ENCODE data around the gene NCOA1.

The NCOA1 gene

DNA sequence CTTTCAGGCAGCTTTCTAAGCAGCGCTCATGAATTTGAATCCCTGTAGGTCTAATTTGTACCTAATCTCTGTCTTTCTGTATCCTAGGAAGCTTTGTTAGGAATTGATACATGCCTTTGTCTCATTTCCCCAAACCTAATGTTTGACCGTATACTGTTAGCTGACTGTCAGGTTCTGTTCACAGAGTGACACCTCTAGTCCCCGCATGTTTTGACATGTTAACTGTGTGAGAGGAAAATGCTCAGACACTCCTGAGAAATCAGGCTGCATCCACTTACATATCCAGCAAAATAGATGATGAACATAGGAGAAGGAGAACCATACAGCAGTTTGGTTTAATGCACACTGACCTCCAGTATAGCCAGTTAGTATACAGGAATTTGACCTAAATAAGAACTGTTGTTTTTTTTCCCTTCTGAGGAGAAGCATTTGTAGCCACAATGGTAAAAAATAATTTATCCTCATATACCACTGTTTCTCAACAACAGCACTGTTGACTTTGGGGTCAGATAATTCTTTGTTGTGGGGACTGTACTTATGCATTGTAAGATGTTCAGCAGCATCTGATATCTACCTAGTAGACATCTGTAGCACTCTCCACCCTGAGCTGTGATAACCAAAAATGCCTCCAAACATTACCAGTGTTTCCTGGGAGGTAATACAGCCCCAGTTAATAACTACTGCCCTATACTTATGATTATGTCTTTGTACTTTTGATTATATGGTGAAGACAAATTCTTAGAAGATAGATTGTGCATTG lies 130.9 kb downstream of the NCOA1 start:
- DNase-seq (ENCODE audit: low read depth in 1 of 2, low spot score in 1 of 2) = no peak

DNA sequence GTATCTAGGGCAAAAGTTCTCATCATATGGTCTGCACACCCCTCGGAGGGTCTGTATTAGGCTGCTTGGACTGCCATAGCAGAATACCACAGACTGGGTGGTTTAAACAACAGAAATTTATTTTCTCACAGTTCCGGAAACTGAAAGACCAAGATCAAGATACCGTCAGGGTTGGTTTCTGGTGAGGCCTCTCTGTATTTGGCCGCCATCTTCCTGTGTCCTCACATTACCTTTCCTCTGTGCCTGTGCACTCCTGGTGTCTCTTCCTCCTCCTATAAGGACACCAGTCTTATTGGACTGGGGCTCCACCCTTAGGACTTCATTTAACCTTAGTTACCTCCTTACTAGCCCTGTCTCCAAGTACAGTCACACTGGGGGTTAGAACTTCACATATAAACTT lies 132.5 kb downstream of the NCOA1 start:
- DNase-seq (ENCODE audit: low read depth in 1 of 2, low spot score in 1 of 2) = no peak

DNA sequence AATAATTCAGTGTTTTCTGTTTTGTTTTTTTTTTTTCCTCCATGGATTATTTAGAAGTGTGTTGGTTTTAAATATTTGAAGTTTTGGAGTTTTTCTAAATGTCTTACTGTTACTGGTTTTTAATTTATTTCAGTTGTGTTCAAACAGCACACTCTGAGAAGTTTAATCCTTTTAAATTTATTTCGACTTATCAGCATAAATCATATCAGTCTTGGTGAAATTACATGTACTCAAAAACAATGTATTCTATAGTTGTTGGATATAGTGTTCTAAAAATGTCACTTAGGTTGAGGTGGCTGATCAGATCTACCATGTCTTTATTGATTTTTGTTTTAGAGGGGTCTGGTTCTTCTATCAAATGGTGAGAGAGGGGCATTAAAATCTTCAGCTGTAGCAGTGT lies 134.7 kb downstream of the NCOA1 start:
- DNase-seq (ENCODE audit: low read depth in 1 of 2, low spot score in 1 of 2) = no peak

DNA sequence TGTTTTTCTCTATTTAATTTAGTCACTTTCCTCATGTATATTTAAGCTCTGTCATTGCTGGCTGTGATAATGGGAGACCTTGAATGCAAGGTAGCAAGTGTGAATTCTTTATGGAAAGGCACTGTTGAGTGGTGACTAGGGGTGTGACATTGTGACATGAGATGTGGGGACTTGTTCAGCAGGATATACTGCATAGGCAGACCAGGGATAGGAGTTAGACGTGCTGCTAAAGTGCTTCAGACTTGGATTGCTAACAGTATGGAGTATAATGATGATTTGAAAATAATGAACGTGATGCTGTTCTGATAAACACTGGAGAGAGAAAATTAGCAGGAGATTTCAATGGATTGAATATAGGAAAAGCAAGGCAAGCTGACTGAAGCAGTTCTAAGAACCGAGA lies 135.1 kb downstream of the NCOA1 start:
- no peak for DNase-seq (ENCODE audit: low read depth in 1 of 2, low spot score in 1 of 2)

DNA sequence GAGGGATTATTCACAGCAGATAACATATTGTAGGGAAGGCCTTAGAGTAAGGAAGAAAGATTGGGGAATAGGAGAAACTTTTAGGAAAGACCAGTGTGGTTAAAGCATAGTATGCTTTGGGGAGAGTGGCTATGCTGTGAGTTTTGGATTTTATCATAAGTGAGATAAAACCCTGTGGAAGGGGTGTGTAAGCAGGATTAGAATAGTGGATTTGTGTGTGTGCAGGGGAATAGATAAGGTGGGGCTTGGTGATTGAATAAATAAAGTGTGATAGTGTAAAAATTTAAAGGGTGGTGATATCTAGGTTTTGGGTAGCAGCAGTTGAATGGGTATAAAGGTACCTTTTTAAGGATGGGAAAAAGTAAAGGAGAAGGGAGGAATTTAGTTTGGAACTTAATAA lies 137.7 kb downstream of the NCOA1 start:
- no peak for DNase-seq (ENCODE audit: low read depth in 1 of 2, low spot score in 1 of 2)

DNA sequence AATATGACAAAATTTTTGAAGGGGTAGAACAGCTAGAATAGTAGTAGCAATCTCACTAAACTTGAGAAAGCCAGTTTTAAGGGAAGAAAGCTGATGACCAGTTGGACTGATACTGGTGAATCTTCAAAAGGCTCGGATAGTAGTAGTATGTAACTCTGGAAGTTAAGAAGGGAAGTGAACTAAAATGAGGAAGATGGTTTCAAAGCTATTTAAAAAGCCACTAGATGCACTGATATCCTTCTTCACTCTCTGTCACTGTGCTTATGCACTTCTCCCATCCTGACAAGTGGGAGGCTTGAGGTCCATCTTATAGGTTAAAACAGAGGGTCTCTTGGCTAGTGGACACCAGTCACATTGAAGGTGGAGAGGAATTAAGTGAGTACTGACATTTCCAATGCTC lies 141.1 kb downstream of the NCOA1 start:
- DNase-seq (ENCODE audit: low read depth in 1 of 2, low spot score in 1 of 2) = no peak

DNA sequence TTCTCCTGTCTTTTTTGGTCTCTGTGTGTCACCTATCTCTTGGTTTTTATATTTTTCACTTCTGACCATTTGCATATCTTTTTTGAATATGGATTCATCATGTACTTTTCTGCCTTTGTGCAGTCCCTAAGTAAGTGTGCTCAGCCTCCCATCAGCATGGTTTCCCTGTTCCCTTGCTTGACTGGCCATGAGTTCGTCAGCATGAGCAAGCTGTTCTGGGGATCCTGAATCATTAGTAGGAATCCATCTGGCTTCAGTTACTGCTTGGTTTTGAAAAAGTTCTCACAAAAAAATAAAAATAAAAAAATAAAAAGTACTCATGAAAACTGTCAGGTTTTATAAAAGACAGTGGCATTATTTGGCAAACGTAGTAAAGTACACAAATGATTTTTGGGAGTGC lies 144.1 kb downstream of the NCOA1 start:
- no peak for DNase-seq (ENCODE audit: low read depth in 1 of 2, low spot score in 1 of 2)

DNA sequence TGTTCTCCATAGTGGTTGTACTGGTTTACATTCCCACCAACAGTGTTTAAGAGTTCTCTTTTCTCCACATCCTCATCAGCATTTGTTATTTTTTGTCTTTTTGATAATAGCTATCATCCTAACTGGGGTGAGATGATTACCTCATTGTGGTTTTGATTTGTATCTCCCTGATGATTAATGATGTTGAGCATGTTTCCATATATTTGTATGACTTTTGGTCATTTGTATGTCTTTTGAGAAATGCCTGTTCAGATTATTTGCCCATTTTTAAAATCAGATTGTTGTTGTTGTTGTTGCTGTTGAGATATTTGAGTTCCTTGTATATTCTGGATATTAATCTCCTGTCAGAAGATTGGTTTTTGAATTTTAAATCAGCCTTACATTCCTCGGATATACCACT lies 147.5 kb downstream of the NCOA1 start:
- DNase-seq (ENCODE audit: low read depth in 1 of 2, low spot score in 1 of 2) = no peak

DNA sequence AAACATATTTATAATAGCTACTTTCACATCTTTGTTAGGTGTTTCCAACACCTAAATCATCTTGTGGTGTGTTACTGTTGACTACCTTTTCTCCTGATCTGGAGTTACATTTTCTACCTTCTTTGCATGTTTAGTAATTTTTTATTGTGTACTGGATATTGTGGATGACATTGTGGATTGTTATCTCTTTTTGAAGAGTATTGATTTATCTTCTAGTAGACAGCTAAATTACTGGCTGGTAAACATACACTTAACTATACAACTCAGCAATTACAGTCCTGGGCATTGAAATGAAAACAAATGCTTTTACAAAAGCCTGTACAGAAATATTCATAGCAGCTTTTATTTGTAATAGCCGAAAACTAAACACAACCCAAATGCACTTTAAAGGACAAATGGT lies 151.3 kb downstream of the NCOA1 start:
- no peak for DNase-seq (ENCODE audit: low read depth in 1 of 2, low spot score in 1 of 2)

DNA sequence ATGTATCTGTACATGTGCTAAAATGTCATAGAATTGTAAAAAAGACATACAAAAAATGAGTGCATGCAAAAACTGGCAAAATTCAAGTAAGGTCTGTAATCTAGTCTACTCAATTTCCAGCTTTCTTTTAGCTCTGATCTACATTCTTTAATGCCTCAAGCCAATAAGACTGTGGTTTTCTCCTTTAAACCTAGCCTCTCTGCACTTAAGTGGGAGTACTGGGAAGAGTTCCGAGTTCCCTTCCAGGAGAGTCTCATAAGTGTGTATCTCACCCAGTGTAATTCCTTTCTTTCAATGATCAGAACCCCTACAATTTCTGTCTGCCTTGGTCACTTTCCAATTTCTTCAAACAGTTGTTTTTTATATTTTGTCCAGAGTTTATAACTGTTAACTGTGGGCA lies 152.0 kb downstream of the NCOA1 start:
- DNase-seq (ENCODE audit: low read depth in 1 of 2, low spot score in 1 of 2) = no peak

DNA sequence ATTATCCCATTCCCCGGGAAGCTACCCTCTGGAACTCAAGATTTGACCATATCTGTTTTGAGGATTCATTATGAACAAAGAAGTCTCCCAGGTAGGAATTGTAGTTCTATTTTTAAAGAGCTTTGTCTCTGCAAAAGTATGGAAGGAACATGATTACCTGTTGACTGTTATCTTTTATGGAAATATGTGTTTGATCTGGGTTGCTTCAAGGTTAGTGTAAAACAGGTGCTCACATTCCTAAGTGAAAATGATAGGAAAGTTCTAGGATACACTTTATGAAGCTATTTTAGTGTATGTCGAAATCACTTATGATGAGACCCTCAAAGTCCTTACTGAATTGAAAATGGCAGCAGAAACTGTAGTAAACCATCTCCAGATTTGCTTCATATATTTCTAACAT lies 153.0 kb downstream of the NCOA1 start:
- DNase-seq (ENCODE audit: low read depth in 1 of 2, low spot score in 1 of 2) = no peak

DNA sequence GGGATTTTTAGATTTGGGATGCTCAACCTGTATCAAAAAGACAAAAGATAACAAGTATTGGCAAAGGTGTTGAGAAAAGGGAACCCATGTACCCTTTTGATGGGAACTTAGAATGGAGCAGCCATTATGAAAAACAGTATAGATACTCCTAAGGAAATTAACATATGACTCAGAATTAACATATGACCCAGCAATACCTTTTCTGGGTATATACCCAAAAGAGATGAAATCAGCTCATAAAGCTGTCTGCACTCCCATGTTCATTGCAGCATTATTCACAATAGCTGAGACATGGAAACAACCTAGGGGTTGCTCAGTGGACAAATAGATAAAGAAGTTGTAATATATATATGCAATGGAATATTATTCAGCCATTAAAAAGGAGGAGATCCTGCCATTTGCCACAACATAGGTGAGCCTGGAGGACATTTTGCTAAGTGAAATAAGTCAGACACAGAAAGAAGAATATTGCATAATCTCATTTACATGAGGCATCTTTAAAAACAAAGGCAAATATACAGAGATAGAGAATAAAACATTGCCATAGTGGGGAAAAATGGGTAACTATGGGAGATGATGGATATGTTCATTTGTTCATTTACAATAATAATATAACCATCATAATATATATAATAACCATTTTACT lies 160.1 kb downstream of the NCOA1 start:
- DNase-seq (ENCODE audit: low read depth in 1 of 2, low spot score in 1 of 2) = no peak

DNA sequence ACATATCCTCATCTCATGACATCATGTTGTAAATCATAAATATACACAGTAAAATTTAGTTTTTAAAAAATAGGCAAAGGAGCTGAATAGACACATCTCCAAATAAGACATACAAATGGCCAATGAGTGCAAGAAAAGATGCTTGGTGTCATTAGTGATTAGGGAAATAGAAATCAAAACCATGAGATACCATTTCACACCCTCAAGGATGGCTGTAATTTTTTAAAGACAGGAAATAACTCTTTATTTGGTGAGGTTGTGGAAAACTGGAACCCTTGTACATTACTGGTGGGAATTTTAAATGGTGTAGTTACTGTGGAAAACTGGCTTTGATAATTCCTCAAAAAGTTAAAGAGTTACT lies 160.6 kb downstream of the NCOA1 start:
- no peak for DNase-seq (ENCODE audit: low read depth in 1 of 2, low spot score in 1 of 2)

DNA sequence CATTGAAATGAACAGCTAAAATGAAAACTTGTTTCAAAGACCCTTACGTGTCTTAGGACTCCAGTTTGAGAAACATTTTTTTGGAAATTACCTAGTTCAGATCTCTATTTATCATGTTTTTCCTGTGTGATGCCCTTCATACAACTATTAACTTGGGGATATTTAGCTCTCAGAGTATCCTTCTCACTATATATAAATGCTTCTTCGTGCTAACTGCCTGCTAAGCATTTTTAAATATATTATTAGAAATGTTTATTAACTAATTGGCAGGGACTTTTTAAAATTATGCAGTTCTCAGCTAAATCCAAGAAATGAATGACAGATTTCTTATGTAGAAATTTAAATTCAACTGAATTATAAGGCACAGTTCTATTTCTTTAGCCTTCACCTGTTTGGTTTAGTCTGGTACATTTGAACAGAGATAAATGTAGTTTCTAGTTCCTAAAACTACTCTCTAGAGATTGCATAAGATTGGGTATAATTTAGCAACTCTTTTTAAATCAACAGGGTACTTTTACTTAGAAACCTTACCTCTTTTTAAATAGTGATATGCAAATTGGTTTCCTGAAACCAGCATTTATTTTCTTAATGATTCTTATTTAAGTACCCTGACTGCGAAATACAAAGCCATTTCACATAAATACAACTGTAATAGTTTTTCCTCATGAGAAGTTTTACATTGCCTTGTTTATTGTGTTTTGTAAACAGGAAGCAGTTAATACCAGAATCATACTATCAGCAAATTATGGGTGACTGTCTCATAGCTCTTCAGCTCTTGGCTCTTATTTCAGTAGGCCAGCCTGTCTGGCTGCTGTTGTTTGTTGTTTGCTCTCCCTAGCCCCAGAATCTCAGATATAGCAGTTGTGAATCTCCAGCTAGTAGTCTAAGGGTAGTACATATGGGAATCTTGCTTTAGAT lies 161.5 kb downstream of the NCOA1 start:
- DNase-seq (ENCODE audit: low read depth in 1 of 2, low spot score in 1 of 2) = no peak

DNA sequence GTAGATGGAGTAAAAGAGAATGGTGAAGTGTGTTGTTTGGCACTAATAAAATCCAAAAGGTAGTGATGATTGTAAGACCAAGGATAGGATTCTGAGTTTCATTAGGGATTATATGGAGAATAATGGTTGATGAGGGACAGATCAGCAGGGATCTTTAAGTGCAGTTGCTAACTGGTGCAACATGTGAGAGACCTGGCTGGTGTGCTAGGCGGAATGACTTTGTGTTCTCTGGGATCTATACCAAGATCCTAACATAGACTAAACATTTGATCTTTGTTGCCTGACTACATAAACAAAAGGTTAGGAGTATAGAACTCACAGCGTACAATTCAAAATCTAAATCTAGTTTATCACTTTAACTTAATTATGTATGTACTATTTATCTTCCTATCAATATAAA lies 166.8 kb downstream of the NCOA1 start:
- no peak for DNase-seq (ENCODE audit: low read depth in 1 of 2, low spot score in 1 of 2)

DNA sequence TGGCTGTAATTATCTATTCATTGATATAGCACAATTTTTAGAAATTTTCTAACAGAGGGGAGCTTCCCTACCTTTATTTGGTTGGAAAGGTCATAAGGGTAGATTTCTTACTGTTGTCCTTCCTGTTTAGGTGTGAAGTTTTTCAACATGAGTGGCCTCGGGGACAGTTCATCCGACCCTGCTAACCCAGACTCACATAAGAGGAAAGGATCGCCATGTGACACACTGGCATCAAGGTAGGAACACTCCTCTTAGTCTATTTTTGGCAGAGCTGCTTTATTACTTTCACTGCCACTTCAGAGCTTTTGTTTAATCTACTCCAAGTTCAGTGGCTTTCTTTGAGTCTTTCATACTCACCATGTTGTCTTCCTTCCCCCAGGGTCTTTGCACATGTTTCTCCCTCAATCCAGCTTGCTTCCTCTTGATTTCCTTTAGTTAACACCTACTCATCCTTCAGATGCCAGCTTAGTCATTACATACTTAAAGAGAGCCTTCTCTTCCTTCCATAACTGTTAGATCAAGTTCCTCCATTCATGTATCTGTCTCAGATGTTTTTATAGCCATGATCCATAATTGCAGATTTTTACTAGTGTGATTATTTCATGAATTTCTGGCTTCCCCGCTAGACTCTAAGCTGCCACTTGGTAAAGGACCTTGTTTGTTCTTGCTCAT lies 167.6 kb downstream of the NCOA1 start:
- no peak for DNase-seq (ENCODE audit: low read depth in 1 of 2, low spot score in 1 of 2)

DNA sequence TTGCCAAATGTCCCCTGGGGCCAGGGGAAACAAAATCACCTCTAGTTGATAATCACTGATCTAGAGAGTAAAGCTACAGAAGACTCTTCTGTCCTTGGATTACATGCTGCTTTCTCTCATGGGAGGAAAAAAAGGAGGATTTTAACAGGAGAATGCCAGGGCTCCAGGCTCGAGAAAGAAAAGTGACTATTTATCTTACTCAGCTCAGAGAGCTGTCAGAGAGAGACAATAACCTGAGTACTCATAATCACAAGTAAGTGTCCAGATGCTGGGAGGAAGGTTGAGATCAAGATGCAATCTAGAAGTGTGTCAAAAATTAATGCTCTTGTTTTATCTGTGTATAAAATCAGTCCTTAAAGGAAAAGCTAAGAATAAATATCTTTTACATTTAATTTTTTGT lies 168.8 kb downstream of the NCOA1 start:
- DNase-seq (ENCODE audit: low read depth in 1 of 2, low spot score in 1 of 2) = no peak

DNA sequence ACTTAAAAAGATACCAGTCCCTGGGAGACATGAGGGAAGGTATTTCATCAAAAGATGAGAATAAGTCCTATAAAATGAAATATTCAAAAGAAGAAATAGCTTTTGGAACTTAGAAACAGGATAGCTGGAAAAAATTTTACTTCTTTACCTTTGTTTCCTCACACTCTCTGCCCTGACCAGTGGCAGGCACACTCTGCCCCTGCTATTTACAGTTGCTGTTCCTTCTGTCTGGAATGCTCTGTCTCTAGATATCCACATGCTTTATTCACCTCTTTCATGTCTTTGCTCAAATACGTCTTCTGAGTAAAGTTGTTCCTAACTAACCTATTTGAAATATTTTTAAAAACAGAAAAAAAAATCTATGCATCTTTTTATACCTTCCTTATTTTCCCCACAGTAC lies 176.5 kb downstream of the NCOA1 start:
- DNase-seq (ENCODE audit: low read depth in 1 of 2, low spot score in 1 of 2) = no peak

DNA sequence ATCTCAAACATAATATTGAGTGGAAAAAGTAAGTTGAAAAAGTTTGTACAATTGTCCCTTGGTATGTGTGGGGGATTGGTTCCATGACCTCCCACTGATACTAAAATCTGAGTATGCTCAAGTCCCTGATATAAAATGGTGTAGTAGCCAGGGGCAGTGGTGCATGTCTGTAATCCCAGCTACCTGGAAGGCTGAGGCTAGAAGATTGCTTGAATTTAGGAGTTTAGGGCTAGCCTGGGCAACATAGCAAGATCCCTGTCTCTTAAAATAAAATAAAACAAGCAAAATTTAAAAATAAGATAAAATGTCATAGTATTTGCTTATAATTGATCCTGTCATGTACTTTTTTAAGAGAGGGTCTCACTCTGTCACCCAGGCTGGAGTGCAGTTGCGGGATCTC lies 180.2 kb downstream of the NCOA1 start:
- no peak for DNase-seq (ENCODE audit: low read depth in 1 of 2, low spot score in 1 of 2)

DNA sequence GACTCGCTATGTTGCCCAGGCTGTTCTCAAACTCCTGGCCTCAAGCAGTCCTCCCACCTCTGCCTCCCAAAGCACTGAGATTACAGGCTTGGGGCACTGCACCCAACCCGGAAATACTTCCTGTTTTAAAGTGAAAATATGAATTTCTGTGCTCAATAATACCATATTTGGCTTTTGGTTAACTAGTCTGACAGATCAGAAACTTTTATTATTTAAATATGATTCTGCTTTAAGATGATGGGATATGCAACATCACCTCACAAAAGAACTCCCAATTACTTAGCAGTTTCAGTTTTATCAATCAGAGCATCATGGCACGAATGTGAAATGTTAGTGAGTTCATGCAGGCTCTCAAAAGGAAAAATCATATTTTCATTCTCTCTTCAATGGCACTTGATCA lies 181.5 kb downstream of the NCOA1 start:
- no peak for DNase-seq (ENCODE audit: low read depth in 1 of 2, low spot score in 1 of 2)

DNA sequence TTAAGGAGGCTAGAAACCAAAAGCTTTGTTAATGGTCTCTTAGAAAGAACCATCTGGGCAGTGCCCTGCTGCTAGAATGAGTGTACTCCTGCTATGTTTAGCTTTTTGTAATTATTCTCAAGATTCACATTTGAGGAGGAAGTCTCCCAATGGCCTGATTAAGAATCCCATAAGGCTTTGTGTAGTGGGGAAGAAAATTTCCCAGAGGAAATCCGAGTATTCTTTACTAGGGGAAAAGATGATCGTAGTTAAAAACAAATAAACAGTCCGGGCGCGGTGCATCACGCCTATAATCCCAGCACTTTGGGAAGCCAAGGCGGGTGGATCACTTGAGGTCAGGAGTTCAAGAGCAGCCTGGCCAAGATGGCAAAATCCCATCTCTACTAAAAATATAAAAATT lies 184.3 kb downstream of the NCOA1 start:
- DNase-seq (ENCODE audit: low read depth in 1 of 2, low spot score in 1 of 2) = no peak

DNA sequence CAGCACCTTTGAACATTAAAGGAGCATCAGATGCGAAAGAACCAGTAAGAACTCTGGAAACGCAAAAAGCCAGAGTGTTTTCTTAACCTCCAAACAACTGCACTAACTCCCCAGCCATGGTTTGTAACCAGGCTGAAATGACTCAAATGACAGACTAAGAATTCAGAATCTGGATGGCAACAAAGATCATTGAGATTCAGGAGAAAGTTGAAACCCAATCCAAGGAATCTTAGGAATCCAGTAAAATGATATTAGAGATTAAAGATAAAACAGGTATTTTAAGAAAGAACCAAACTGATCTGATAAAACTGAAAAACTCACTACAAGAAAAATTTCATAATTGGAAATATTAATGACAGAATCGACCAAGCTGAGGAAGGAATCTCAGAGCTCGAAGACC lies 185.4 kb downstream of the NCOA1 start:
- no peak for DNase-seq (ENCODE audit: low read depth in 1 of 2, low spot score in 1 of 2)
